ENCODE results near the gene NENF.
"Not testable (repeated sequence)": the region's sequence is repeated elsewhere in the genome, so short reads cannot be mapped to it uniquely, and the experiment has no call there.

NENF gene

GRCh38 chr1:212463565-212464285 lies 31.0 kb downstream of the NENF start:
- Histone ChIP-seq H3K36me3 (ENCODE audit: control insufficient read depth, low read depth, low read length) (no peaks in the 10 kb centered on the region), H3K9ac (ENCODE audit: low read length) (no peak overlapping the region), H3K27ac (ENCODE audit: low read length) (no peak overlapping the region), H3K4me1 (ENCODE audit: control insufficient read depth, low read depth, low read length) (no peaks in the 10 kb centered on the region), H3K9me3 (ENCODE audit: control insufficient read depth, low read depth, low read length) (no peaks in the 10 kb centered on the region), H3K4me3 (ENCODE audit: low read length) (no peak overlapping the region), H3K27me3 (ENCODE audit: control insufficient read depth, insufficient read depth, low read length) (no peaks in the 10 kb centered on the region)

GRCh38 chr1:212465311-212465710 lies 32.6 kb downstream of the NENF start:
- Histone ChIP-seq H3K4me1 (ENCODE audit: control insufficient read depth, low read depth, low read length) (no peaks in the 10 kb centered on the region), H3K9me3 (ENCODE audit: control insufficient read depth, low read depth, low read length) (no peaks in the 10 kb centered on the region)

GRCh38 chr1:212466437-212466836 lies 33.7 kb downstream of the NENF start:
- H3K9ac ChIP-seq (ENCODE audit: low read length), result no peak overlapping the region
- H3K36me3 ChIP-seq (ENCODE audit: control insufficient read depth, low read depth, low read length), result no peaks in the 10 kb centered on the region
- no peaks in the 10 kb centered on the region for H3K4me1 ChIP-seq (ENCODE audit: control insufficient read depth, low read depth, low read length)
- H3K4me3 ChIP-seq (ENCODE audit: low read length), result no peak overlapping the region
- H3K27me3 ChIP-seq (ENCODE audit: control insufficient read depth, insufficient read depth, low read length), result no peaks in the 10 kb centered on the region
- no peaks in the 10 kb centered on the region for H3K9me3 ChIP-seq (ENCODE audit: control insufficient read depth, low read depth, low read length)
- no peak overlapping the region for H3K27ac ChIP-seq (ENCODE audit: low read length)

More at GRCh38 chr1:212465311-212465710, 32.6 kb downstream of the NENF start:
- Histone ChIP-seq H3K9ac (ENCODE audit: low read length) (no peak overlapping the region), H3K27me3 (ENCODE audit: control insufficient read depth, insufficient read depth, low read length) (no peaks in the 10 kb centered on the region), H3K4me3 (ENCODE audit: low read length) (no peak overlapping the region), H3K36me3 (ENCODE audit: control insufficient read depth, low read depth, low read length) (no peaks in the 10 kb centered on the region), H3K27ac (ENCODE audit: low read length) (no peak overlapping the region)

GRCh38 chr1:212466898-212467650 lies 34.4 kb downstream of the NENF start:
- Histone ChIP-seq H3K27me3 (ENCODE audit: control insufficient read depth, insufficient read depth, low read length) (no peaks in the 10 kb centered on the region), H3K4me1 (ENCODE audit: control insufficient read depth, low read depth, low read length) (no peaks in the 10 kb centered on the region), H3K4me3 (ENCODE audit: low read length) (no peak overlapping the region), H3K9me3 (ENCODE audit: control insufficient read depth, low read depth, low read length) (no peaks in the 10 kb centered on the region), H3K9ac (ENCODE audit: low read length) (no peak overlapping the region), H3K27ac (ENCODE audit: low read length) (no peak overlapping the region), H3K36me3 (ENCODE audit: control insufficient read depth, low read depth, low read length) (no peaks in the 10 kb centered on the region)

GRCh38 chr1:212467843-212468482 lies 35.2 kb downstream of the NENF start:
- Histone ChIP-seq H3K36me3 (ENCODE audit: control insufficient read depth, low read depth, low read length) (no peaks in the 10 kb centered on the region), H3K27ac (ENCODE audit: low read length) (no peak overlapping the region), H3K4me1 (ENCODE audit: control insufficient read depth, low read depth, low read length) (no peaks in the 10 kb centered on the region), H3K4me3 (ENCODE audit: low read length) (no peak overlapping the region), H3K9ac (ENCODE audit: low read length) (no peak overlapping the region), H3K27me3 (ENCODE audit: control insufficient read depth, insufficient read depth, low read length) (no peaks in the 10 kb centered on the region), H3K9me3 (ENCODE audit: control insufficient read depth, low read depth, low read length) (no peaks in the 10 kb centered on the region)

- Histone ChIP-seq H3K27ac (ENCODE audit: low read length) (no peak overlapping the region), H3K9me3 (ENCODE audit: control insufficient read depth, low read depth, low read length) (no peaks in the 10 kb centered on the region), H3K4me3 (ENCODE audit: low read length) (no peak overlapping the region), H3K36me3 (ENCODE audit: control insufficient read depth, low read depth, low read length) (no peaks in the 10 kb centered on the region), H3K9ac (ENCODE audit: low read length) (no peak overlapping the region), H3K27me3 (ENCODE audit: control insufficient read depth, insufficient read depth, low read length) (no peaks in the 10 kb centered on the region), H3K4me1 (ENCODE audit: control insufficient read depth, low read depth, low read length) (no peaks in the 10 kb centered on the region)
These were observed 37.3 kb downstream of the NENF start for GRCh38 chr1:212470059-212470458.

- Histone ChIP-seq H3K4me3 (ENCODE audit: low read length) (no peak overlapping the region), H3K36me3 (ENCODE audit: control insufficient read depth, low read depth, low read length) (no peaks in the 10 kb centered on the region), H3K27ac (ENCODE audit: low read length) (no peak overlapping the region), H3K9me3 (ENCODE audit: control insufficient read depth, low read depth, low read length) (no peaks in the 10 kb centered on the region), H3K27me3 (ENCODE audit: control insufficient read depth, insufficient read depth, low read length) (no peaks in the 10 kb centered on the region), H3K9ac (ENCODE audit: low read length) (no peak overlapping the region), H3K4me1 (ENCODE audit: control insufficient read depth, low read depth, low read length) (no peaks in the 10 kb centered on the region)
These were observed 38.6 kb downstream of the NENF start for GRCh38 chr1:212471286-212471685.

GRCh38 chr1:212471891-212472675 lies 39.4 kb downstream of the NENF start:
- H3K4me3 ChIP-seq (ENCODE audit: low read length), result no peak overlapping the region
- H3K27me3 ChIP-seq (ENCODE audit: control insufficient read depth, insufficient read depth, low read length), result no peaks in the 10 kb centered on the region
- no peaks in the 10 kb centered on the region for H3K36me3 ChIP-seq (ENCODE audit: control insufficient read depth, low read depth, low read length)
- H3K9me3 ChIP-seq (ENCODE audit: control insufficient read depth, low read depth, low read length), result no peaks in the 10 kb centered on the region
- no peaks in the 10 kb centered on the region for H3K4me1 ChIP-seq (ENCODE audit: control insufficient read depth, low read depth, low read length)
- H3K9ac ChIP-seq (ENCODE audit: low read length), result no peak overlapping the region
- H3K27ac ChIP-seq (ENCODE audit: low read length), result no peak overlapping the region

GRCh38 chr1:212473729-212474128 lies 41.0 kb downstream of the NENF start:
- H3K36me3 ChIP-seq (ENCODE audit: control insufficient read depth, low read depth, low read length), result no peaks in the 10 kb centered on the region
- H3K9ac ChIP-seq (ENCODE audit: low read length), result no peak overlapping the region
- H3K27ac ChIP-seq (ENCODE audit: low read length), result no peak overlapping the region

GRCh38 chr1:212475151-212475550 lies 42.4 kb downstream of the NENF start:
- Histone ChIP-seq H3K4me3 (ENCODE audit: low read length) (no peak overlapping the region), H3K27me3 (ENCODE audit: control insufficient read depth, insufficient read depth, low read length) (no peaks in the 10 kb centered on the region), H3K27ac (ENCODE audit: low read length) (no peak overlapping the region), H3K9me3 (ENCODE audit: control insufficient read depth, low read depth, low read length) (no peaks in the 10 kb centered on the region), H3K9ac (ENCODE audit: low read length) (no peak overlapping the region), H3K36me3 (ENCODE audit: control insufficient read depth, low read depth, low read length) (no peaks in the 10 kb centered on the region), H3K4me1 (ENCODE audit: control insufficient read depth, low read depth, low read length) (peaks cover 7% of the 10 kb centered on the region)

More at GRCh38 chr1:212473729-212474128, 41.0 kb downstream of the NENF start:
- Histone ChIP-seq H3K4me3 (ENCODE audit: low read length) (no peak overlapping the region), H3K9me3 (ENCODE audit: control insufficient read depth, low read depth, low read length) (no peaks in the 10 kb centered on the region), H3K4me1 (ENCODE audit: control insufficient read depth, low read depth, low read length) (no peaks in the 10 kb centered on the region), H3K27me3 (ENCODE audit: control insufficient read depth, insufficient read depth, low read length) (no peaks in the 10 kb centered on the region)

- not testable (repeated sequence) for H3K4me3 ChIP-seq (ENCODE audit: low read length); H3K27ac ChIP-seq (ENCODE audit: low read length); H3K36me3 ChIP-seq (ENCODE audit: control insufficient read depth, low read depth, low read length); H3K4me1 ChIP-seq (ENCODE audit: control insufficient read depth, low read depth, low read length); H3K27me3 ChIP-seq (ENCODE audit: control insufficient read depth, insufficient read depth, low read length); H3K9me3 ChIP-seq (ENCODE audit: control insufficient read depth, low read depth, low read length); H3K9ac ChIP-seq (ENCODE audit: low read length)
These were observed 43.1 kb downstream of the NENF start for GRCh38 chr1:212475831-212476230.

Data from iPS-18a (cell line).